Measurements from ENCODE around the gene IFFO2. TPM values are rescaled to one million over a fixed set of nuclear protein-coding genes. Genes with fewer than 3 reads are reported as not detected.

Gene IFFO2
- not detected in 2 replicates for total RNA-seq (2014; rRNA removed; shearing (Covaris generic); ENCODE audit: low replicate concordance)

DNA sequence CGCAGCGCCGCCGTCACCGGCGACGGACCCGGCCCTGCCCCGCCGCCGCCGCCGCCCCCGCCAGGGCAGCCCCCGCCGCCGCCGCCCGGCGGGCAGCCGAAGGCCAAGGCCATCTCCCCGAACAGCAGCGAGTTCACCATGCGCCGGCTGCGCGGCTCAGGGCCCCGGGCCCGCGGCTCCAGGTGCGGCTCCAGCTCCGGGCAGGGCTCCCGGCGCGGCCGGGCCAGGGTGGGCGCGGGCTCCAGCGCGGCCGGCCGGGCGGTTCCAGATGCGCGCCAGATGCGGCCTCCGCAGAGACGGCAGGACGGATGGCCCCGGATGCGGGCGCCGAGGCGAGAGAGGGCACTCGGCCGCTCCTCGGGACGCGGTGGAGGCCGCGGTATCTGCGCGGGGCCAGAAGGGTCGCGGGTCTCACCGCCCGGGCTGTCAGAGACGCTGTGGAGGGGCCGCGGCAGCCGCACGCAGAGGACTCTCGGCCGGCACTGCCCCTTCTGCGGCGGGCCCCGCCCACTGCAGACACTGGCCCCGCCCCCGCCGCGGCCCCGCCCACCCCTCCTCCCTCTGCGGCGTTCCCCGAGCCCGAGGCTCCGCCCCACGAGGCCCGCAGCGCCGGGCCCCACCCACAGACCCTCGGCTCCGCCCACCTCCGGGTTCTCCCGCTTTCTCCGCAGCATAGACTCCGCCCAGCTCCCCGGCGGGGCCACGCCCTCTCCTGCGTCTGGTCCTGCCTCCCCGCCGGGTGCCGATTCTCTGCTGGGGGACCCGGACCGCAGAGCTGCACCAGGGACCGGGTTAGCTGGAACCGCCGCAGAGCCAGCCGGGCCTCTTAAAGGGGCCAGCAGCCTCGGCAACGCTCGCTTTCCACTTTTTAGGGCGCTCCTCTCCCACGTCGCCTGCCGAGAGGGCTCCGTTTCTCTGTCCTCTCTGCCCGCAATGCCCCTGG lies at the start of gene IFFO2:
Gene IFFO2, minus strand, starts transcription at position 484 of the 943 bp plus-strand sequence. Its CDS starts 344 bp downstream, at position 140.
- H2AFZ ChIP-seq (ENCODE audit: low read length): no peak within 1 kb of the TSS
- no peak within 1 kb of the TSS for H3K4me2 ChIP-seq (ENCODE audit: low read depth, low read length, poor library complexity, severe bottlenecking)
- H3K4me3 ChIP-seq (ENCODE audit: low read length): no peak within 1 kb of the TSS
- no peak within 1 kb of the TSS for H3K9ac ChIP-seq (ENCODE audit: low read length)
- H3K27ac ChIP-seq (ENCODE audit: low read length): no peak within 1 kb of the TSS
- no peaks in the 10 kb centered on the region for H3K9me2 ChIP-seq (replicated peaks; ENCODE audit: insufficient read depth, low read length)
- peak; percentile 92 for DNase-seq
- H3K4me1 ChIP-seq (ENCODE audit: low read length): no peaks in the 10 kb centered on the region
- H4K20me1 ChIP-seq (ENCODE audit: insufficient read depth, low read depth, low read length): no peaks in the 10 kb centered on the region
- no peaks in the 10 kb centered on the region for H3K36me3 ChIP-seq (ENCODE audit: insufficient read depth, low read length)
- H3K79me2 ChIP-seq (ENCODE audit: low read length): no peaks in the 10 kb centered on the region
- no peaks in the 10 kb centered on the region for H3K9me3 ChIP-seq (ENCODE audit: low read length)
- no peaks in the 10 kb centered on the region for H3K27me3 ChIP-seq (ENCODE audit: low read length)

DNA sequence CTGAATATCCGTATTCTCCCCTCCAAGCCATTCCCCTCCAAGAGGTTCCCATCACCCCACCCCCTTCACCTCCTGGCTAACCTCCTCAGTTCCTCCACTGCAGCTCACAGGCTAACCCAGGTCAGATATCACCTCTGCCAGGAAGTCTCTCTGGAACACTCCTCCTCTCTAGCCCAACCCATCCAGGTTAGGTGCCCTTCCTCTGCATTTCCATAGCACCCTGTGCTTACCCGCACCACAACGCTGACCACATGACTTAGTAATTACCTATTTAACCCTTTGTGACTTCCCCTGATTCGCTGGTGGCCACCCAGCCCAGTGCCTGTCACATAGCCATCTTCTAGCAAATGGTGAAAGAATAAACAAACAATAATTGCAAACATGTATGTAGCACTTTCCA lies 49.5 kb upstream of the IFFO2 start:
- Histone ChIP-seq H3K9me3 (ENCODE audit: low read length) (no peaks in the 10 kb centered on the region), H2AFZ (ENCODE audit: low read length) (no peak overlapping the region), H3K9me2 (replicated peaks; ENCODE audit: insufficient read depth, low read length) (no peaks in the 10 kb centered on the region), H3K4me2 (ENCODE audit: low read depth, low read length, poor library complexity, severe bottlenecking) (no peak overlapping the region), H3K27ac (ENCODE audit: low read length) (no peak overlapping the region), H3K4me3 (ENCODE audit: low read length) (no peak overlapping the region), H3K4me1 (ENCODE audit: low read length) (no peaks in the 10 kb centered on the region), H3K9ac (ENCODE audit: low read length) (no peak overlapping the region), H4K20me1 (ENCODE audit: insufficient read depth, low read depth, low read length) (no peaks in the 10 kb centered on the region), H3K36me3 (ENCODE audit: insufficient read depth, low read length) (no peaks in the 10 kb centered on the region), H3K27me3 (ENCODE audit: low read length) (no peaks in the 10 kb centered on the region), H3K79me2 (ENCODE audit: low read length) (no peaks in the 10 kb centered on the region)
- DNase-seq: no peak

DNA sequence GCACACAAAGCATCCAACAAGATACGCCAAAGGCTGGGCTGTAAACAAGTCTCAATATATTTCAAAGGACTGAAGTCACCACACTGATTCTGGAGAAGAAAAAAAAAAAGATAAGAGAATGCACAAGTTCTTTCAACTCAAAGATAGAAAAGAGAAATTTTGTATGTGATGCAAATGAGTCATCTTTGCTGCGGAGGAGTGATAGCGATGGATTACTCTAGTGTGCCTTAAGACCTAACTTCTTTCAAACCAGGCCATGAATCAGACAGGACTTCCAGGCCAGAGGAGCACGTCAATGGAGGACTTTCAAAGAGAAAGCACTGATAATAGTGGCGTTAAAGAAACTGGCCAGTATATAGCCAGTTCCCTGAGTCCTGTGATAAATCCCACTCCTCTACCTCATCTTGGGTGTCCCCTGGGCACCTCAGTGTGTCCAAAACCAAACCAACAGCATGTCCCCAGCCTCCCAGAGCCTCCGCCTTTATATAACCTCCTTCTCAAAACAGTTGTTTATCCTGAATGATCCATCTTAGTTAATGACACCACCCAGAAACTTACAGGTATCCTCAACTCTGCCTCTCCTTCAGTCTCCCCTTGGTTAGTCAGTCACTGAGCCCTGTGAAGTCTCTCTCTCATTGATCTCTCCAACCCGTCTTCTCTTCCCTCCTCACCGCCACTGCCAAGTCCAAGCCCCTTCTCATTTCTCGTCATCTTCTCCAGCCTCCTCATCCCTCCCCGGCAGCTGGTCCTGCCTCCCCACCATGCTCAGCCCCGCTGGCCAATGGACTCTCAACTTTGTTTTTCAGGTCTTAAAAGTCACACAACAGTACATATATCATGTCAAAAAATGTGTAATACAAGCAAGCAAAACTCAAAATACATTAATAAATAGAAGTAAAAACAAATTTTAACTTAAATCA lies 47.2 kb upstream of the IFFO2 start:
- H3K9me2 ChIP-seq (replicated peaks; ENCODE audit: insufficient read depth, low read length): no peaks in the 10 kb centered on the region
- no peak overlapping the region for H3K27ac ChIP-seq (ENCODE audit: low read length)
- H3K36me3 ChIP-seq (ENCODE audit: insufficient read depth, low read length): no peaks in the 10 kb centered on the region
- H4K20me1 ChIP-seq (ENCODE audit: insufficient read depth, low read depth, low read length): no peaks in the 10 kb centered on the region
- H3K27me3 ChIP-seq (ENCODE audit: low read length): no peaks in the 10 kb centered on the region
- H2AFZ ChIP-seq (ENCODE audit: low read length): no peak overlapping the region
- DNase-seq: no peak
- no peaks in the 10 kb centered on the region for H3K9me3 ChIP-seq (ENCODE audit: low read length)
- no peak overlapping the region for H3K9ac ChIP-seq (ENCODE audit: low read length)
- no peak overlapping the region for H3K4me2 ChIP-seq (ENCODE audit: low read depth, low read length, poor library complexity, severe bottlenecking)
- H3K4me3 ChIP-seq (ENCODE audit: low read length): no peak overlapping the region
- no peaks in the 10 kb centered on the region for H3K4me1 ChIP-seq (ENCODE audit: low read length)
- no peaks in the 10 kb centered on the region for H3K79me2 ChIP-seq (ENCODE audit: low read length)

DNA sequence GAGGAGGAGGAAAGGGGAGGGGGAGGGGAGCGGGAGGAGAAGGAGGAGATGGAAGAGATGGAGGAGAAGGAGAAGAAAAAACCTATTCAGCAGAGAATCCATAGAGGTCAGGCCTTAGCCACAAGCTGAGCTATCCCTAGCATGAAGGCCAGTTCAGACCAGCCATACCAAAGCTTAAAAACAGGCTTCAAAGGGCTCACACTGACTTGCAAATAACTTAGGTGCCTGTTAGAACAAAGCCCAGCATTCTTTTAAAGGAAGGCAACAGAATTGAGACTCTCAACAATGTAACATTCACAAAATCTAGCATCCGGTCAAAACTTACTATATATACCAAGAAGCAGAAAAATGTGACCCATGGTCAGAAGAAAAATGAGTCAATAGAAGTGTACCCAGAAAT lies 43.6 kb upstream of the IFFO2 start:
- Histone ChIP-seq H3K9me3 (ENCODE audit: low read length) (no peaks in the 10 kb centered on the region), H3K4me3 (ENCODE audit: low read length) (no peak overlapping the region), H3K9ac (ENCODE audit: low read length) (no peak overlapping the region), H3K36me3 (ENCODE audit: insufficient read depth, low read length) (no peaks in the 10 kb centered on the region), H3K4me2 (ENCODE audit: low read depth, low read length, poor library complexity, severe bottlenecking) (no peak overlapping the region), H3K27me3 (ENCODE audit: low read length) (no peaks in the 10 kb centered on the region), H3K4me1 (ENCODE audit: low read length) (no peaks in the 10 kb centered on the region), H3K9me2 (replicated peaks; ENCODE audit: insufficient read depth, low read length) (no peaks in the 10 kb centered on the region), H3K27ac (ENCODE audit: low read length) (no peak overlapping the region), H3K79me2 (ENCODE audit: low read length) (no peaks in the 10 kb centered on the region), H4K20me1 (ENCODE audit: insufficient read depth, low read depth, low read length) (no peaks in the 10 kb centered on the region), H2AFZ (ENCODE audit: low read length) (no peak overlapping the region)
- no peak for DNase-seq

DNA sequence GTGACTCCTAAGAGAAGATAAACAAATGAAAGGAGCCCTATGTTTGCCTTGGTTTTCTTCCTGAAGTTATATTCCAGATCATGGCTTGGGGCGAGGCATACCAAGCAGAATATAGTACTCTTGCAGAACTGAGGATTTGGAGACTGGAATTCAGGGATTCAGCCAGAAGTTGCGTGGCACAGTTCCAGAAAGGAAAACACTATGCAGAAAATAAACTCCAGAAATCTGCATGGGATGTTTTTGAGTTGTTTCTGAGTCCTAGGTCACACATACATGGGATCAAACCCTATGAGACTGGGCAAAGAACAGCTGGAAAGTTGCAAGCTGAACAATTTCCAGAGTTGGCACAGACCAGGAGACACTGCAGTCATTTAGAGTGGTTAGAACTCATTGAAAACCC lies 42.9 kb upstream of the IFFO2 start:
- Histone ChIP-seq H3K9me2 (replicated peaks; ENCODE audit: insufficient read depth, low read length) (no peaks in the 10 kb centered on the region), H2AFZ (ENCODE audit: low read length) (no peak overlapping the region), H4K20me1 (ENCODE audit: insufficient read depth, low read depth, low read length) (no peaks in the 10 kb centered on the region), H3K9ac (ENCODE audit: low read length) (no peak overlapping the region), H3K79me2 (ENCODE audit: low read length) (no peaks in the 10 kb centered on the region), H3K27ac (ENCODE audit: low read length) (no peak overlapping the region), H3K4me3 (ENCODE audit: low read length) (no peak overlapping the region), H3K27me3 (ENCODE audit: low read length) (no peaks in the 10 kb centered on the region), H3K36me3 (ENCODE audit: insufficient read depth, low read length) (no peaks in the 10 kb centered on the region), H3K4me1 (ENCODE audit: low read length) (no peaks in the 10 kb centered on the region), H3K4me2 (ENCODE audit: low read depth, low read length, poor library complexity, severe bottlenecking) (no peak overlapping the region), H3K9me3 (ENCODE audit: low read length) (no peaks in the 10 kb centered on the region)
- DNase-seq: no peak

DNA sequence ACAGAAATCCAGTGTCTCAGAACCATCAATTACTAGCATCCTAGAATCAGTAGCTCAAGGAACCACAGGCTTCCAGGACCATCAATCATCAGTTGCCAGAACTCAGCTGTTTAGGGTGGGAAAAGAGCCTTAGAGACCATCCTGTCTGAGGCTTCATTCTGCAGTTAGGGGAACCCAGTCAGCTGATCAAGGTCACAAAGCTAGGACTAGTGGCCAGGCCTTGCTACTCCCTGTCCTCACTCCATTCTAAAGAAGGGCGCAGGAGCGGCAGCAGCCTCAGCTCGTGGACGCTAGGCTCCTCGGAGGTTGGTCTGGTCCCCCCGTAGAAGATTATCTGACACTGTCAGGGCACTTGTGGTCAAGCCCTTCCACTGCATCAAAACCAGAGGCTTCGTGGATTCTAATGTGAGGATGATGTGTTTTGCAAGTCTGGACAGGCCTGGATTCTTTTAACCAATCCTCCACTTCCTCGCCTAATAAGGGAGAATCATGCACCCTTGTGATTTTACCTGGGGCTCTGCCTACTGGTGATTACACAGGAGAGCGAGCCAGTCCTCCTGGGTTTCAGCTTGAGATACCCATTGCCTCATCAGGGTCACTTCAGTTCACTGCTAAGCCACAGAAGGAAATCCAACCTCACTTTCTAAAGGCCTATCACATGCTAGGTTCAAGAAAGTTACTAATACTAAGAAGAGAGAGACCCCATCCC lies 41.7 kb upstream of the IFFO2 start:
- no peak overlapping the region for H3K4me2 ChIP-seq (ENCODE audit: low read depth, low read length, poor library complexity, severe bottlenecking)

DNA sequence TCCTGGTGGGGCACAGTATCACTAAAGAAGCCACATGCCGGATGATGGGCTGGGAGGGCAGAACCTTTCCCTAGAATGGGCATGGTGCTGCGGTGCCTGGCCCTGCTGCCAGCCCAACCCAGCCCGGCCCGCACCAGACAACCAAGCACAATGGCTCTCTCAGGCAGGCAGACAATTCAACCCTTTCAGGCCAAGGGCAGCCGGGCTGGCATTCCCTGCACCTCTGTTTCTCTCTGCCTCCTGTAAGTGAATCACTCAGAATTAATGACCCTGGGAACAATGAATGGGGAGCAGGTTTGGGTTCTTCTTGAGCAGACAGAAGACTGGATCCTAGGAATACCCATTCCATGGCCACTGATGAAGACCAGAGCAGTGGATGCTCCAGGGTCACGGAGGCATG lies 41.0 kb upstream of the IFFO2 start:
- no peaks in the 10 kb centered on the region for H3K79me2 ChIP-seq (ENCODE audit: low read length)
- DNase-seq: no peak
- no peak overlapping the region for H3K4me3 ChIP-seq (ENCODE audit: low read length)
- no peaks in the 10 kb centered on the region for H4K20me1 ChIP-seq (ENCODE audit: insufficient read depth, low read depth, low read length)
- H3K9ac ChIP-seq (ENCODE audit: low read length): no peak overlapping the region
- no peaks in the 10 kb centered on the region for H3K36me3 ChIP-seq (ENCODE audit: insufficient read depth, low read length)
- no peak overlapping the region for H3K27ac ChIP-seq (ENCODE audit: low read length)
- no peaks in the 10 kb centered on the region for H3K27me3 ChIP-seq (ENCODE audit: low read length)
- no peak overlapping the region for H2AFZ ChIP-seq (ENCODE audit: low read length)
- no peaks in the 10 kb centered on the region for H3K4me1 ChIP-seq (ENCODE audit: low read length)
- no peak overlapping the region for H3K4me2 ChIP-seq (ENCODE audit: low read depth, low read length, poor library complexity, severe bottlenecking)
- H3K9me2 ChIP-seq (replicated peaks; ENCODE audit: insufficient read depth, low read length): no peaks in the 10 kb centered on the region
- H3K9me3 ChIP-seq (ENCODE audit: low read length): no peaks in the 10 kb centered on the region

More for the DNA sequence above, 41.7 kb upstream of the IFFO2 start:
- Histone ChIP-seq H3K79me2 (ENCODE audit: low read length) (no peaks in the 10 kb centered on the region), H3K9me3 (ENCODE audit: low read length) (no peaks in the 10 kb centered on the region), H3K4me1 (ENCODE audit: low read length) (no peaks in the 10 kb centered on the region), H3K36me3 (ENCODE audit: insufficient read depth, low read length) (no peaks in the 10 kb centered on the region), H3K9ac (ENCODE audit: low read length) (no peak overlapping the region), H4K20me1 (ENCODE audit: insufficient read depth, low read depth, low read length) (no peaks in the 10 kb centered on the region), H3K27me3 (ENCODE audit: low read length) (no peaks in the 10 kb centered on the region), H3K4me3 (ENCODE audit: low read length) (no peak overlapping the region), H2AFZ (ENCODE audit: low read length) (no peak overlapping the region), H3K9me2 (replicated peaks; ENCODE audit: insufficient read depth, low read length) (no peaks in the 10 kb centered on the region), H3K27ac (ENCODE audit: low read length) (no peak overlapping the region)
- no peak for DNase-seq

All from Karpas-422 (cell line).